ENCODE results near the gene EFHC1. TPM values are rescaled to one million over a fixed set of nuclear protein-coding genes. Genes with fewer than 3 reads are reported as not detected.

The EFHC1 gene
- total and polyA plus RNA-seq, 2 of the 13 experiments (the other 11 are each of a cell fraction or from before 2014, with no cell fraction given): 23.4 to 29.5 TPM

GRCh38 chr6:52547647-52548352 lies 127.7 kb downstream of the EFHC1 start (continued):
- TF ChIP-seq HNF4G (IDR thresholded peaks at IDR 0.05; ENCODE audit: borderline replicate concordance, low read depth, low read length) (no peak; the same call in 1 of the 2 replicates), HNF4G (CRISPR knock-in tag; IDR thresholded peaks at IDR 0.05; ENCODE audit: borderline replicate concordance, low read depth) (no peak), ATF7 (IDR thresholded peaks at IDR 0.05) (no peak), ATF7 (CRISPR knock-in tag; IDR thresholded peaks at IDR 0.05) (no peak), TFE3 (CRISPR knock-in tag; IDR thresholded peaks at IDR 0.05) (0 out of 2 replicates have a peak, but pooled peaks have one; percentile 45), ZNF17 (CRISPR knock-in tag; IDR thresholded peaks at IDR 0.05) (no peak), ETV6 (CRISPR knock-in tag; conservative IDR thresholded peaks at IDR 0.05) (0 out of 2 replicates have a peak, but pooled peaks have one; percentile 35), ZMYM2 (CRISPR knock-in tag; IDR thresholded peaks at IDR 0.05) (no peak), NFE2 (CRISPR knock-in tag; IDR thresholded peaks at IDR 0.05) (no peak), SCMH1 (CRISPR knock-in tag; IDR thresholded peaks at IDR 0.05; ENCODE audit: borderline replicate concordance) (no peak), IRX3 (CRISPR knock-in tag; IDR thresholded peaks at IDR 0.05; ENCODE audit: borderline replicate concordance, low read depth) (no peak; the same call in 1 of the 2 replicates), PHF8 (CRISPR knock-in tag; IDR thresholded peaks at IDR 0.05) (no peak), THAP11 (CRISPR knock-in tag; IDR thresholded peaks at IDR 0.05) (no peak), AHDC1 (CRISPR knock-in tag; IDR thresholded peaks at IDR 0.05; ENCODE audit: borderline replicate concordance) (no peak; the same call in 1 of the 2 replicates), ZNF775 (CRISPR knock-in tag; IDR thresholded peaks at IDR 0.05; ENCODE audit: borderline replicate concordance) (no peak), ATF7-NPFF (CRISPR knock-in tag; IDR thresholded peaks at IDR 0.05; ENCODE audit: low read depth) (no peak), ZNF441 (CRISPR knock-in tag; IDR thresholded peaks at IDR 0.05; ENCODE audit: borderline replicate concordance) (peak; percentile 70; the same call in 1 of the 2 replicates), NBN (conservative IDR thresholded peaks at IDR 0.05) (no peak), ZBTB3 (CRISPR knock-in tag; IDR thresholded peaks at IDR 0.05; ENCODE audit: borderline replicate concordance, low read depth) (no peak), POLR2G (IDR thresholded peaks at IDR 0.05; ENCODE audit: low read depth, low read length) (no peak), ZNF83 (CRISPR knock-in tag; IDR thresholded peaks at IDR 0.05; ENCODE audit: borderline replicate concordance) (no peak), SRF (IDR thresholded peaks at IDR 0.05; ENCODE audit: low read depth, low read length) (no peak), SRSF1 (optimal IDR thresholded peaks at IDR 0.05; ENCODE audit: low read depth, low read length) (no peak)
